Fibroblast of skin of abdomen (primary cell): ENCODE results near the gene STMP1.
"Not testable (repeated sequence)": the region's sequence is repeated elsewhere in the genome, so short reads cannot be mapped to it uniquely, and the experiment has no call there.

Experiments
- DNase-seq: peaks from one replicate; pipeline ENCODE4 v3.0.0-alpha.2; 2013

STMP1 gene

DNA sequence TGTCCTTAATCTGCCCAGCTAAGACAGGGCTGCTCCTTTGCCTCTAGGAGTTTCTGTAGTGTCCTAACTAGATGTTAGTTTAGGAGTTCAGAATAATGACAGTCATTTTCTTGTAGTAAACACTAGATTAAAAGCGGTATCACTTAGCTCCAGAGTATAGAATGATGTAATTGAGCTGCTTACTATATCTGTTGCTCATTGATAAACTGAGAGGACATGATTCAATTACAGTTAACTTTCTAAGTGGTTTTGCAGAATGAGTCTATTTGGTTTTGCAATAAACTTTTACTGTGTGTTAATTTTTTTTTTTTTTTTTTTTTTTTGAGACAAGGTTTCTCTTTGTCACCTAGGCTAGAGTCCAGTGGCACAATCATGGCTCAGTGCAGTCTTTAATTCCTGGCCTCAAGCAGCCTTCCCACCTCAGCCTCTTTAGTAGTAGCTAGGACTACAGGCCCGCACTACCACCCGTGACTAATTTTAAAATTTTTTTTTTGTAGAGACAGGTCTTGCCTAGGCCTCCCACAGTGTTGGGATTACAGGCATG lies 1.8 kb downstream of the STMP1 start:
- peak; percentile 28 for DNase-seq

DNA sequence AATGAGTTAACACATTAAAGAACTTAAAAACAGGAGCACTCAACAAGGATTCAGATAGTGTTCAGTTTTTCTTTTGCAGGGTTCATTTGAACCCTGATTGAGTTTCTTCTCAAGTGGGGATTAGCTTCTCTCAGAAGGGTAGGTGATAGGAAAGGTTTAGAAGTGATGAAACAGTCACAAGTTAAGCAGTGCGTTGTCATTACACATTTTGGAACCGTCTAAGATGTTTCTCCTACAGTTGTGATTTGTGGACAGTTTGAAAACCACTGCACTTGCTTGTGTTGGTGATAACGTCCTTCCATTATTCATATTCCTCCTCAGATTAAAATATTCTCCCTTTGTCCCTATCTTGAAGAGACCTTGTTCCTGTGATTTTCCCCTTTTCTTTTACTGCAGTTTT lies 2.7 kb downstream of the STMP1 start:
- DNase-seq, result no peak

DNA sequence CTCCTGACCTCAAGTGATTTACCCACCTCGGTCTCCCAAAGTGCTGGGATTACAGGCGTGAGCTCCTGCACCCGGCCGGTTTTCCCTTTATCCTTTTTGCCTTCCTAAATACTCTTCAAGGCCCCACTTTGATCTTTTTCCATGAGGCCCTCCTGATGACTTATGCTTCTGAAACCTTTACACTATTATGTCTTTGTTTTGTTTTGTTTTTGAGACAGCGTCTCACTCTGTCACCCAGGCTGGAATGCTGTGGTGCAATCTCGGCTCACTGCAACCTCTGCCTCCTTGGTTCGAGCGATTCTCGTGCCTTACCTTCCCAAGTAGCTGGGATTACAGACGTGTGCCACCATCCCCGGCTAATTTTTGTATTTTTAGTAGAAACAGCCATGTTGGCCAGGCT lies 3.8 kb downstream of the STMP1 start:
- DNase-seq, result no peak

DNA sequence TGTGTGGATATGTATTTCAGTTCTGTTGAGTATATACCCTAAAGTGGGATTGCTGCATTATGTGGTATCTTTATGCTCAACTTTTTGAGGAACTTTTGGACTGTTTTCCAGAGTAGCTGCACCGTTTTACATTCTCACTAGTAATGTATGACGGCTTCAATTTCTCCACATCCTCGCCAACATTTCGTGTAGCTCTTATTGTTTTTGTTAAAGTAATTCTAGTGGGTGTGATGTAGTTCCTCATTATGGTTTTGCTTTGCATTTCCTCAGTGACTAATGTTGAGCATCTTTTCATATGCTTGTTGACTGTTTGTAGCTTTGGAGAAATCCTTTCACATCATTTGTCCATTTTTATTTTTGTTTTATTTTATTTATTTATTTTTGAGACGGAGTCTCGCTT lies 4.5 kb downstream of the STMP1 start:
- no peak for DNase-seq

DNA sequence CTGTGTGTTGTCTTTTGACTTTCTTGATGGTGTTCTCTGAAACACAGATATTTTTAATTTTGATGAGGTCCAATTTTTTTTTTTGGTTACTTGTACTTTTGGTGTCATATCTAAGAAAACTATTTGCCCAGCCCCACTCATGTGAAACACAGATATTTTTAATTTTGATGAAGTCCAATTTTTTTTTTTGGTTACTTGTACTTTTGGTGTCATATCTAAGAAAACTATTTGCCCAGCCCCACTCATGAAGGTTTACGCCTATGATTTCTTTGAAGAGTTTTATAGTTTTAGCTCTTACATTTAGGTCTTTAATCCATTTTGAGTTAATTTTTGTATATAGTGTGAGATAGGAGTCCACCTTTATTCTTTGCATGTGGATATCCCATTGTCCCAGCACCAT lies 5.3 kb downstream of the STMP1 start:
- not testable (repeated sequence) for DNase-seq

DNA sequence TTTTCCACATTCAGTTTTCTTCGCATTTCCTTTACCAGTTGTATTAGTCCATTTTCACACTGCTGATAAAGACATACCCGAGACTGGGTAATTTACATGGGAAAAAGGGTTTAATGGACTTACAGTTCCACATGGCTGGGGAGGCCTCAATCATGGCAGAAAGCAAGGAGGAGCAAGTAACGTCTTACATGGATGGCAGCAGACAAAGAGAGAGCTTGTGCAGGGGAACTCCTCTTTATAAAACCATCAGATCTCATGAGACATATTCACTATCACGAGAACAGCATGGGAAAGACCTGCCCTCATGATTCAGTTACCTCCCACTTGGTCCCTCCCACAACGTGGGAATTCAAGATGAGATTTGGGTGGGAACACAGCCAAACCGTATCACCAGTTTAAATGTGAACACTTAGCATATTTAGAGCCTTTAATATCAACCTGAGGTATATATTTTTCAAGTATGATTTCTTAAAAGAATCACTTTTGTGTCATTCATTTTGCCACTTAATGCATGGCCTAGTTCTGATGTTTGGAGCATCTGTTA lies 6.6 kb downstream of the STMP1 start:
- not testable (repeated sequence) for DNase-seq

DNA sequence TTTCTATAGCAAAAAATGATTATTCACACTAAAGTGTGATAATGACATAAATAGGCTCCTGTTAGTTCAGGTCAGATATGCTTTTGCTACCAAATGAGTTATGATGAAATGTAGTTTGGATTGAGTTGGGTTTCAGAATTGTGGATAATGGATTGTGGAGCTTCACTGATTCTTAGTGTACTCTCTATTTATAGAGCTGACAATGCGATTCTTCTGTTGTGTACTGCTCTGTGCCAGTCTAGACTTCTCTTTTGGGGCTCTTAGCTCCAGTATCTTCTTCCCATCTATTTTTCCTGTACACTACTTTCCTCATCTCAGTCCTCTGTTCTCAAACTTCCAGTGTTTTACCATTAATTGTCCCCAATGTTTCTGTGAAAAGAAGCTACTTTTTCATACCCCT lies 7.5 kb downstream of the STMP1 start:
- no peak for DNase-seq

DNA sequence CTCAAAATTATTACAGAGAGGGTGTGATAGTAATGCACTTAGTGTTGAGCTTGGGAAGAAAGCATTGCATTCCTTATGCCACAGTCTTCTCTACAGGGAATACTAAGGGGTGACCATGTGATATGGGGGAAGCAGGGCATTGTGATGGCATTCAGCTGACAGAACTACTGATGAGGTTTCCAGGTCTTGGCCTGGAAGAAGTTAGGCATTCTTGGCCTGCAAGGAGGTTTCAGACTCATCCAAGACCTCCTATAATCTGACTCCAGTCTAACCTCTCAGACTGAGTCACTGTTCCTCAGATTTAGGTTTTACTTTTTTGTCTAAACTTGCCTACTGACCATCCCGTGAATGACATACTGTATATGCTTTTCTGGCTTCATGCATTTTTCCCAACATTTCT lies 7.9 kb downstream of the STMP1 start:
- DNase-seq, result peak; percentile 62

DNA sequence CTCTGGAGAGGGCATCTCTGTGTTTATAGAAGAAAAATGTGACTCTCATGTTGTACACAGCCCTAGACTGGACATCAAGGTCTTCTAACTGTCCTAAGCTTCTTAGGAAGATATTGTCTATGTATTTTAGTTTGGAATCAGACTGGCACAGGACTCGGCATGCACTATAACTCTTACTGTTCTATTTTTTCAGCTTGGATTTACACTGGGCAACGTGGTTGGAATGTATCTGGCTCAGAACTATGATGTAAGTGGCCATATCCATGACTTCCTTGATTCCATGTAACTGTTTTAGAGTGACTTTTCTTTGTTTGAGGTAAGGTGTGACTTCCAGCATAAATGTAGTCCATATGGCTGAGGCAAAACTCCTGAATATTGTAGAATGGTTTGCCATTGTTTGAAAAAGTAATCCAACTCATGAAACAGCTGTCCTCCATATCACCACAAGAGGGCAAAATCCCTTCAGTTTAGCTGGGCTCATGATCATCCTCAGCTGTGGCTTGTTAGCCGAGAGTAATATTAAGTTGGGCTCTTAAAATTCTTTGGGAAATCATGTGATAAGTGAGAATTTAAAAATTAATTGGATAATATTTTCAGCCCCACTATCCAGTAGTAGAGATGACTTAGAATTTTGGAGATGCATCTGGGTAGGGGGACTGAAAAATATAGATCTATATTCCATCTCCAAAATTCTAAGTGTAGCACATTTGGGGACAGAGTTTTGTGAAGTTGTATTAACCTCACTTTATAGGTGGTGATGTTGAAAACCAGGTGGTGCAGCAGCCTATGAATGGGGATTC lies 10.4 kb downstream of the STMP1 start:
- DNase-seq, result peak; percentile 67

DNA sequence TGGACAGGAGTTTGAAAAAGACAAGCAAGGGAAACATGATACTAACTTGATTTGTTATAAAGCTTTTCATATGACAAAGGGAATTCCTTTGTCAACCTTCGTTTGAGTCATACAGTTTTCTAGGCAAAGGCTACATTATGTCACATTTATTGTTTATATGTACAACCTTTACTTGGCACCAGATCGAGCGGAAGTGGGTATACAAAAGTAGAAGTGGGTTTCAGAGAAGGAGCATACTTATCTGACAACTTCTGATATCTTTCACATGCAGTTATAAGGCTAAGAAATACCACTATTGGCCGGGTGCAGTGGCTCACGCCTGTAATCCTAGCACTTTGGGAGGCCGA lies 11.0 kb downstream of the STMP1 start:
- peak; percentile 31 for DNase-seq

DNA sequence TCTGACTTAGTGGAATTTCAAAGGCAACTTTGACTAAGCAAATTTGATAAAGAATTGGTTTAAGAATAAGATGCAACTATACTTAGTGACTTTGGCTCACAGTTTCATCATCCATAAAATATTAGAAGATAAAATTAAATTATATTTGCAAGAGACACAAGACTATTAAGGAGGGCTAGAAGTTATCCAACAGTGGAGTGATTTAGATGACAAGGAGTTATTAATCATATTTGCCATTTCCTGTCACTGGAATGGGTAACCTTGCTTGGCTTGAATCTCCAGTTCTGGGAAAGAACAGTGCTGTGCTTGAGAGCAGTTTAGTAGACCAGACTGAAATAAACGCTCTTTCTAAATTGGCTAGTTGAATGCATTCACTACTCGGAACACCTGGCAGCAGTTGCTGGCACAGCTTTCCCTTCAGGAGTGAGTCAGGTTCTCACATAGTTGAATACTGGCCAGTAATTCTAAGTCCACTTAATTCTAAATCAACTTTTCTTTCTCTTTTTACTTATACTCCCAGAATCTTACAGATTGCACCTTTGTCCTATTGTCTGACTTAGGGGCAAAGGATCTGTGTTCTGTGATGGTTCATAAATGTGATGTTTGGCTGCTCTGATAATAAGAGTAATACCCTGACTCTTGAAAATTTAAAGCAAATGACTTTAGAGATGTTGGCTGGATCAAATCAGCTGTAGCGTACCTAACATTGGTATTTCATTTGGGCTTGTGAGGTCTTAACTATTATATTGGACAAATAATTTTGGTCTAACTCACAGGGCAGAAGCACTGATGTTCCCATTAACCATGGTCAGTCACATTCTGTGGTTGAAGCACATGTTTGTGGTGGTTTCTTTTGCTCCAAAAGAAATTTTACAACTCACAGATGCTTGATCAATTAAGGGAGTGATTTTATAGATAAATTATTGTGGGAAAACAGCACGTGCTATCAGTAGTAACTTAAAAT lies 16.6 kb downstream of the STMP1 start:
- peak; percentile 72 for DNase-seq

DNA sequence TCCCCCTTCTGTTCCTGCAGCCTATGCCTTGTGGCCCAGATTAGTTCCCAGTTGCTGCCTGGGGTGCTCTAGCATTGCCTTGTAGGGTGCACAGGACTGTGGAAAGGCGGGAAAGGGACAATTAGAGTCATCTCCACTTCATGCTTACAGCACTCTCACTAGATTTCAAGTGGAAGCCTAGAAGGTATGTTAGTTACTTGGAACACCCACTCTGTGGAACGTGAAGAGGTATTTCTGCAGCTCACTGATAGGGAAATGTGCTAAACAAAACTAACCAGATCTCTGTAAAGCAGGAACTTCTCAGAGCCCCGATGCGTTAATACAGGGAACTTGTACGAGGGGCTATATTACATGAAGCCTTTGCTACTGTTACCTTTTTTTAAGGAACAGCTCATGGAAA lies 19.4 kb downstream of the STMP1 start:
- DNase-seq, result no peak

DNA sequence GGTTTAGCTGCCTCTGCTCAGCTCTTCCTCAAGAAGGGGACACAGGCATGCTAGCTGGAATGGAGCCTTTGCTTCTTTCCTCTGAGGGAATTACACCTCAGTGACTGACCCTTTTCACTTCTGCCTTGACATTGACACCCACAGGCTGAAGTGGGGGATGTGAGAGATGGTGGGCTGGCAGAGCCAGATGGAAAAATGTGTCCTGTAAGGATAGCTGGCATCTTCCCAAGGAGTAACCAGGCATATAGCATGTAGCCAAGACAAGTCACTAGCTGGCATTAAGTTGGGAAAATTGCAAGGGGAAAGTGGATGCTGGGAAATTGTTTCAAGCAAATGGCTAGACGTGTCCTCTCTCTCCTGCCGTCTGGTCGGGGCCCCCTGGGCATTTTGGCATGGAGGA lies 19.9 kb downstream of the STMP1 start:
- DNase-seq, result no peak

DNA sequence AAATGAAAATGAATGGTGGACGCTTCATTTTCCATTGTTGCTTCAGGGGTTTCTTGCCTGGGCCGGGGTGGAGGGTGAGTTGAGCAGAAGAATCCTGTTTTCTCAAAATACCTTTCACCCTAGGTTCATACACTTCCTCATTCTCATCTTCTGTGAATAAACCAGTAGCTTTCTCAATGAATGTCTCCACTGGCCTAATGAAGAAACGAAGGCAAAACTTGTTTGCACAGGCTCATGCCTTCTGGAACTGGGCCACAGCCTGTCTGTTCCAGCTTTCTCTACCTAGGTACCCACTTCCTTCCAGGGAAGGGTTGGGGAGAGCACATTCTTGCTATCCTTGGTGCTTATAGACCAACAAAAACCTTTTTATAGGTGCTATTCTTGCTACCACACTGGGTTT lies 21.3 kb downstream of the STMP1 start:
- no peak for DNase-seq

DNA sequence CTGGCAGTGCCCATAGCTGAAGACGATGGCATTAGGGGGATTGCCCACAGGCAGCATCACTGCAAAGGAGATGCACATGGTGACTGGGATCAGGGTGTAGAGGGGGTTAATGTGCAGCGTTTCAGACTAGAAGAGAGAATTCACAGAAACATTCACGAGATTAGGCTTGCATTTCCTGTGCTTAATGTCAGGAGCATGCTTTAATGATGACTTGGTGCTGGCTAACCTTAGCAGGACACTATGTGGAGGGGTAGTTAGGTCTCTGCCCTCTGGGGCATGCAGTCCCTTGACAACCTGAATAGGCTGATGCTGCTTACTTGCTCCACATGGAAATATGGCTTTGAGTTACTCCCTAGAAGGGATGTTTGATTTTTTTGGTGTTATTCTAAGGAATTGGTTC lies 21.8 kb downstream of the STMP1 start:
- DNase-seq, result peak; percentile 35

DNA sequence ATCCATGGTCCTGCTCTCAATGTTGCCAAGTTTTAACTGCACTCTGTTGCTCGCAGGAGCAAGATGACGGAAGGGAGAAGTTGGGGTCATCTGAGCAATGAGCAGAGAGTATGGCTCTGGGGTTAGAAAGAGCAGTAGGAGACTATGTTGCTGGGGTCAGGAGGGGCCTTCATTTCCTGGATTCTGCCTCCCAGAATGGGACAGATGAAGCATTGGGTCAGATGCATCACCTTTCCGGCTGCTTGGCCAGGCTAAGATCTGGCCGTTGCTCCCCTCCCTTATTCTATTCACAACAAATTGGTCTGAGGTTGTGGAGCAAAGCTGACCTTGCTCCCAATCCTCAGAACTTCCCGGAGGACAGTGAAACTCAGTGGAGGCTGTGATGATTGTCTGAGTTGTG lies 22.4 kb downstream of the STMP1 start:
- DNase-seq, result no peak

DNA sequence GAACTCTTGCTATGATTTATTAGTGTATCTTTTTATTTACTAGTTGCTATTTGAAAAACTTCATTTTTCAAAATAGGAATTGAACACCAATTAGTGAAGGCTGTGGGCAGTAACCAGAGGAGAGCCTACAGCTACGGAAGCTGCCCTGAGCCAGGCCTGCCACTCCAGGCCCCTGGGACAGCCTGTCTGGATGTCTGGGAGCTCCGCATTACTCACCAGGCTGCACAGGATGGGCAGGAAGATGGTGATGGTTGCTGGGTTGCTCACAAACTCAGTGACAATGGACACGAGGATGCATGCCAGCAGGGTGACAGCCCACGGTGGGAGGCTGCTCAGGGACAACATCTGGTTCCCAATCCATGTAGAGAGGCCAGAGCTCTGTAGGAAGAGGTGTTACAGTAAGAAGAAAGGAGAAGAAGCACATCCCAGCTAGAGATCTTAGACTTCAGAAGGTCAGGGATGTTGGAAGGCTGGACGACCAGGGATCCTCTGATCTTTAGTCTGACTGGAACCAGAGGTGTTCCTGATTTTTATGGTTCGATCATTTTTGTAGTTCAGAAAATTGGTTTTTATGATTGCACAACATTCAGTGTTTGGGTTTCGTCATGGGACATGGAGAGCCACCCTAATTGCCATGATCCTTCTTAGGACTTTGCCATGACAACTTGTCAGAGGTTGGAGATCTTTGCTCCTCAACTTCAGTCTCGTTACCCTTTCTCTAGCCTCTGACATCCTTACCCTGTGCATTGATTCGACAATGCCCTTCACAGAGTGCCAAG lies 23.2 kb downstream of the STMP1 start:
- DNase-seq, result no peak

DNA sequence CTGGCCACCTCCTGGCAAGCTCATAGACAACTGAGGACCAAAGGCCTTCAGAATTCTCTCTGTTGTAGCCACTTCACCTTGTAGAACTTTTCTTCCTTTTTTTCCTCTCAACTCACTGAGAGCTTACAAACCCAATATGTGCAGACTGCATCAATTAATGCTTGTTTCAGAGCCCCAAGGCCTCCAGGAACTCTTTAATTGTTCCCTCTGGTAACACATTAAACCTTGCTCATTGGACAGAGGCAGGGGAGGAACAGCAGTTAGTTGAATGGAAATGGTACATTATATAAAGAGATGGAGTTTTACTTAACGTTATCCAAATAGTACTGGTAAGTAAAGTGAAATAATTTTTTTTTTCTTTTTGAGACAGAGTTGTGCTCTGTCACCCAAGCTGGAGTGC lies 25.2 kb downstream of the STMP1 start:
- DNase-seq, result no peak

DNA sequence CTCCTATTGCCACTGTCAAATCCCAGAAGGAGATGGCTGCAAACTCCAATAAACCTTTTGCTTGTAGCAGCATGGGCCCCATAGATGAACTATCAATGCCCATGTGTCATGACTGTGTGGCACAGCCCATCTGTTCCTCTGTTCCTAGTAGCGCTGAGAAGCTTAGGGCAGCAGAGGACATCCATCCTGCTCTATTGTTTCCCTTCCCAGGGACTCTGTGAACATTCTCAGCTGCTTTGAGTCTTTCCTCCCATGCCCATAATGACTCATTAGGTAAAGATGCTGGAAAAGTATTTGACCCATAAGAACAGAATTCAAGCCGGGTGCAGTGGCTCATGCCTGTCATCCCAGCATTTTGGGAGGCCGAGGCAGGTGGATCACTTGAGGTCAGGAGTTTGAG lies 28.3 kb downstream of the STMP1 start:
- DNase-seq, result peak; percentile 70

DNA sequence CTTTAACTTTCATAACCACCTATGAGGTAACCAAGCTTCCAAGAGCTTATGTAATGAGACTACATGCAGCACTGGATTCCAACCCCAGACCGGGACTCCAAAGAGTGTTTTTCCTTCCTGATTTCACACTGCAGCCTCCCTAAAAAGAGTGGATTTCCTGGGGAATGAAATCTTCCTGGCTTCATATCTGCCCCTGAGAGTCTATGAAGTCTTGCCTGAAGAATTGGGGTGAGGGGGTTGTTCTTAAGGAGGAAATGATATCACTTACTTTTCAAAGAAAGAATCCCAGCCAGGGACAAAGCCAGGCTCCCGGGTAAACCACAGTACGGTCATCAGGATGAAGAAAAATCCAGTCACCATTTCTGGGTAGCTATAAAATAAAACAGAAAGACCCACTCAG lies 29.7 kb downstream of the STMP1 start:
- DNase-seq, result peak; percentile 54

DNA sequence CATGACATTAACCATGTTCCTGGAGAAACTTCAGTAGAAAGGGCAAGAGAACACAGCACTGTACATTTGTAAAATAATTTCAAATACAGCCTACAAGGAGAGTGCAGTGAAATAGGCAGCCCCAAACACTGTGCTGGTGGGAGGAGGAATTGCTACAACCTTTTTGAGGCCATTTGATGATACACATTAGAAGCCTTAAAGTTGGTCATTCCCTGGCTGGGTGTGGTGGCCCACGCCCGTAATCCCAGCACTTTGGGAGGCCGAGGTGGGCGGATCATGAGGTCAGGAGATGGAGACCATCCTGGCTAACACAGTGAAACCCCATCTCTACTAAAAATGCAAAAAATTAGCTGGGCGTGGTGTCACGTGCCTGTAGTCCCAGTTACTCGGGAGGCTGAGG lies 30.3 kb downstream of the STMP1 start:
- not testable (repeated sequence) for DNase-seq

DNA sequence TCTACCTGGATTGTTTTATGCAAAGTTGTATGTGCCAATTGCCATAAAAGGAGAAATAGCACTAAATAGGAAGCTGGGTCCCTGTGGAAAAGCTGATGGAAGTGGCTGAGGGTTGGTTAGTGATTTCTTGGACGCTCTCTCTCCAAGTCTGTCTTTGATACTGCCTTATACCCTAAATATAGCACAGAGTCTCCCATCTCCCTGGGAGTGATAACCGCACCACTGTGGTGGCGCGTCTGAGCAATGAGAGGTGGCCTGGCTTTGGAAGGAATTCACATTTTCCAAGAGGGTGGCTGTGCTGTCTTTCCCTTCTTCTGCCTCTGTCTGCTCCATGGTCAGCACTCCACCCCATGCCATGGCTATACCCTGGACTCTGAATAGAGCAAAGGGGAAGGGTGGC lies 31.2 kb downstream of the STMP1 start:
- DNase-seq, result no peak
